Measurements from ENCODE around the gene PGC.
A peak's percentile ranks its signal among the peaks of the same experiment; 100 is the strongest.

Gene PGC

DNA sequence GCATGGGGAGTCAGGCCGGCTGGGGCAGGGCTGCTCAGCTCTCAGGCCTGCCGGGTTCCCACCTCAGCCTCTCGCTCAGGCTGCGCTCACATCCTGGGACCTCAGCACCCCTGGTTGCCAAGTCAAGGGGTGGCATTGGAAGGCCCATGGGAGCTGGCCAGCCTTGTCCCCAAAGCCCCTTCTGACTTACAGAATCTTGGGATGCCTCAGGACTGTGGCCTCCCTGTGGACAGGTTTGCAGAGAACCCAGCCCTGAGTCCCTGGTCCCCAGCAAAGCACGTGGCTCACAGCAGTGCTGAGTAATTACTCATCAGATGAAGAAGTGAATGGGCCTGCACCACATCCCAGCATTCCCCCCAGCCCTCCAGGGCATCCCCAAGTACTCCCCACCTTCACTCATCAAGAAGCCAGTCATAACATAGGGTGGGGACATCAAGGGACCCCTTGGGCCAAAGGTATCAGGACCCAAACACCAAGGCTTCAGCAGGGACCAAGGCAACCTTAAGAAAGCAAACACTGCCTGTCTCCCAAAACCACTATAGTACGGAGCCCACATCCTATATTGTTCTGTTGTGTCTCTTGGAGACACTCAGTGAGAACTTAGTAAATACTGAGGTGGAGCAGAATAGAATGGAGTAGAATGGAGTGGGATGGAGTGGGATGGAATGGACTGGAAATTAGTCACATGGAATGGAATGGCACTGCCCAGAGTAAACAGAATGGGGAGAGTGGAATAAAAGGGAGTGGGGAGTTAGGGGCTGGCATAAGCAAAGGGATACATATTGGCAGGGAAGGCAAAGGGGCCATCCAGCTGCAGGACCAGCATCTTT is 3.6 kb downstream of the PGC start:
- no peak for DNase-seq

DNA sequence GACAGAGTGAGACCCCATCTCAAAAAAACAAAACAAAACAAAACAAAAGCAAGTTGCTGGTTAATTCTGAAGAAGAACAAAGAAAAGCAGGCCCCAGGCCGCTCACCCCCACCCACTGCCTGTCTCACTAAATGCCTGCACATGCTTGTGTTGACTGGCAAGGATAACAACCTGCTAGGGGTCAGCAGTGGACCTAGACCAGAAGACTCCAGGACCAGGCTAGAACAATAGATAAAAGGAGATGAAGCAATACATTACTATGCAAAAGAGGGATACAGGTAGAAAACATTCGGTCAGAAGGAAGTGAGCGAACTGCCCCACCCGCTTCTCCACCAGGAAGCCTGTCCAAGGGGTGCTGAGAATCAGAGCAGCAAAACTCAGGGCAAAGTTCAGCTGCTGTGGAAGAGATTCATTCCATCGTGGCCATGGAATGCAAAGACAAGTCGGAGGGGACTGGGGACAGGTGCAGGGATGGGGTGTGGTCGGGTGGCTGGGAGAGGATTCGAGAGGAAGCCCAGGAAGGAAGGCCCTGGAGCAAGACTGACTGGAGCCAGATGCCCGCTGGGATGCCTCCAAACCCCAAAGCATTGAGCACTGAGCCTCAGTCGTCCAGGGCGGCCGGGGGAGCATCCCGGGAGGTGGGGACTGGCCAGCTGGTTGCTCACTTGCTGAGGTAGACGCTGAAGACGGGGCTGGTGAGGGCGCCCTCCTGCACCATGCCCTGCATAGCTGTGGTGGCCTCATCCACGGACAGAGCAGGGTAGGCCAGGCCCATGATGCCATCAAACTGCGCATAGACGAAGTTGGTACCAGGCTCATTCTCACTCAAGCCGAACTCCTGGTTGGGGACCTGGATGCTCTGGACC is 5.3 kb downstream of the PGC start:
- DNase-seq = no peak

DNA sequence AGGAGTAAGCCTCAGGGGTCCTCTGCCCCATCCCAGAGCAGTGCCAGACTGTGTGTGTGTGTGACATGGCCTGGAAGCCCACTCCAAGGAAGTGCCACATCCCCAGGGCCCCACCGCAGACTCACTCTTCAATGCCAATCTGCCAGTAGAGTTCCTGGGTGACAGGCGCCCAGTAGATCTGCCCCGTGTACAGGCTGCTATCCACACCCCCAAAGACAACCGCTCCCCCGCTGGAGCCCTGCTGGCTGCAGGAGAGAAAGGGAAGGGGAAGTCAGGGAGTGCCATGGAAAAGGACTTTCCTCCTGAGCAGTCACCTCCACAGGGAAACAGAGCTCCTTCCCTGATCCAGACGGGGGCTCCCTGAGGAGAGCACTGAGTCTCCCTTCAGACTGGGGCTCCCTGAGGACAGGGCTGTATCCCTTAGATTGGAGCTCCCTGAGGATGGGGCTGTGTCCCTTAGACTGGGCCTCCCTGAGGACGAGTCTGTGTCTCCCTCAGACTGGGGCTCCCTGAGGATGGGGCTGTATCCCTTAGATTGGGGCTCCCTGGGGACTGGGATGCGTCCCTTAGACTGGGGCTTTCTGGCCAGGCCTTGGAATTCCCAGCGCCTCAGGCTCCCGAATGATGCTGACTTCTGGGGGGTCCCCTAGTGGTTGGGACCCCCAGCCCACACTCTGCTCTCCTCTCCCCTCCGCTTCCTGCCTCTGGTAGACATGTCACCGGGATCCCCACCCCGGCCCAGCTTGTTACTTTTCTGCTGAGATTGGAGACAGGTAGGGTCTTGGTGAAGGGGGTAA is 6.6 kb downstream of the PGC start:
- DNase-seq = no peak

DNA sequence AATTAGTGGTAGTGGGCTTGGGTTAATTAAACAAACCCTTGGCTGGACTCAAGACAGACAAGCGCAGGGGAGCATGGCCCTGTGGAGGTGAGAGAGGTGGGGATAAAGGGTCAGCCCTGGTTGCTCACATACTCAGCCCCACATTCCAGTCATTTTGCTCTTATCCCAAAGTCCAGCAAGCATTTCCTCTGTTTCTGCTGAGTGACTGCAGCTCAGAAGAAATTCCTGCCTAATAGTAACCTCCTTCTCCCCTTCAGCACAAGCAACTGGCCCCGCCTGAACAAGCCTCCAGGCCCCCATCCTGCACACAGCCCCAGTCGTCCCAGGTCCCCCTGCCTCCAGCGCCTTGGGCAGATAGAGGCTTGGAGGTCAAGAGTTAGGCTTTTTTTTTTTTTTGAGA is 8.2 kb downstream of the PGC start:
- DNase-seq = no peak

DNA sequence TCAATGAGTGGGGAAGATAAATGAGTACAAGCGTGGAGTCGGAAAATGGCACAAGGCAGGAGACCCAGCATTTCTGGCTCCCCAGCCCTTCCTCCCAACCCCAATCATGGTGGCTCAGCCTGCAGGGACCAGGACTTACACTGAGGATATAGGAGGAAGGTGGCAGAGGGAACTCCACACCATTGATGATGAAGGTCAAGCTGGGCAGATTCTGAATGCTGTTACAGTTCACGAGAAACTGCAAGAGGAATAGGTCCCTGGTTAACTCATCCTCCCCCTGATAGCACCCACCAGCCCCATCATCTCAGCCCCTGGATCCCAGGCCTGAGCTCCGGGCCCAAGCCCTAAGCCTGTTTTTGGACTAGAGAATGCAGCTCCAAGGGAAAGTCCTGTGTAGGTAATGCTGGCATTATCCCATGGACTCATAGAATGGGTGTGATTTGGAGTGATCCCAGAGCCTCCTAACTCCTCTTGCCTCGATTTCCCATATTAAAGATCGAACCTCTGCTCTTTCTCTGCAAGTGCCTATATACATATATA is 9.5 kb downstream of the PGC start:
- DNase-seq = no peak

DNA sequence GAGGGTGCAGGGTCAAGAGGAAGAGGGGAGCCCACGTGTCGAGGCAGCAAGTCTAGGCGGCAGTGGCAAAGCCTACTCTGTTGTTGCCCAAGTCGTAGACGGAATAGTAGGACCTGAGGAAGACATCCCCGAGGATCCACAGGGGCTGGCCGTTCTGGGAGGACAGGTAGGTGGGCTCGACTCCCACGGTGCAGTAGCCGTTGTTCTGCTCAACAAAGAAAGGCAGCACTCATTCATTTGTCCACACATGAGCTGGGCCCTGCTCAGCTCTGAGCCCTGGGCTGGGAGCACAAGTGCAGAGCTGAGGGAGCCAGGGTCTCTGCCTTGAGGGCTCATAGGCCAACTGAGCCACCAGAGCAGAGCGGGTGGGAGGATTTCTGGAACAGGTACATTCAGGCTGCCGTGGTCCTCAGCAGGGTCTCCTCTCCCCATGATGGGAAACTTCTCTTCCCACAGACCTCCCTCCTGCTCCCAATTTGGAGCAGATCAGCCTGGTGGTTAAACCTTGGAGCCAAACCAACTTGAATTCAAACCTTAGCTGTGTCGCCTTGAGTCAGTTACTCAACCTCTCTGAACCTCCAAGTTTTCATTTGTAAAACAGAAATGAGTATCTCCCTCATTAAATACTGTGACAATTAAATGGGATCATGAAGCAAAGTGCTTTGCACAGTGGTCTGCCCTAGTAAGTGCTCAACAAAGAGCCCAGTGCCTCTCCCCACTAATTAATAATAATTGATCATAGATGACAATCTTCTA is 10.2 kb downstream of the PGC start:
- no peak for DNase-seq

DNA sequence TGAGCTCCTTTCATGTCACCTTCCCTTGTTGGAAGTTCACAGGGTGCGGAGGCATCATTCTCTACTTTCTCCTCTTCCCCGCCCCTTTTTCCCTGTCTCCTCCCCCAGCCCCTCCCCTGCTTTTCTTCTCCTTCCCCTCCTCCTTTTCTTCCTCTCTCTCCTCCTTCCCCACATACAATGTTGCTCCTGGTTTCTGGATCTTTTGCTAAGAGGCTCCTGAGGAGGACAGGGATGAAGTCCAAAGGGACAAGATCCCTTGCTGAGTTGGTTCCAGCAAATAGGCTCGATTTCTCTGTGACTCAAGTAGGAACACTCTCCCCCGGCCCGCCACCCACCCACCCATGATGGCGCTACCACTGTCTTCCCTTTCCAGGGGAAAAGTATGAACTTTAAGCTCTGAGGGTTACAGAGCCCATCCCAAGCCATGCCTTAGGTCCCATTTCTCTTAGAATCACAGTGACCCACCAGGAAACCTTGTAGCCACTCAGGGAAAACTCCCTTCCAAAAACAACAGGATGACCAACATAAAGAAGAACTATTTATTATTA is 10.9 kb downstream of the PGC start:
- no peak for DNase-seq

- peak; percentile 95 for DNase-seq
Observed at GRCh38 chr6:41735427-41736185, 11.6 kb downstream of the PGC start, which contains the start of gene TFEB. TFEB (minus strand) TSS chr6:41735608; CDS start chr6:41691213, 44,395 bp downstream.

DNA sequence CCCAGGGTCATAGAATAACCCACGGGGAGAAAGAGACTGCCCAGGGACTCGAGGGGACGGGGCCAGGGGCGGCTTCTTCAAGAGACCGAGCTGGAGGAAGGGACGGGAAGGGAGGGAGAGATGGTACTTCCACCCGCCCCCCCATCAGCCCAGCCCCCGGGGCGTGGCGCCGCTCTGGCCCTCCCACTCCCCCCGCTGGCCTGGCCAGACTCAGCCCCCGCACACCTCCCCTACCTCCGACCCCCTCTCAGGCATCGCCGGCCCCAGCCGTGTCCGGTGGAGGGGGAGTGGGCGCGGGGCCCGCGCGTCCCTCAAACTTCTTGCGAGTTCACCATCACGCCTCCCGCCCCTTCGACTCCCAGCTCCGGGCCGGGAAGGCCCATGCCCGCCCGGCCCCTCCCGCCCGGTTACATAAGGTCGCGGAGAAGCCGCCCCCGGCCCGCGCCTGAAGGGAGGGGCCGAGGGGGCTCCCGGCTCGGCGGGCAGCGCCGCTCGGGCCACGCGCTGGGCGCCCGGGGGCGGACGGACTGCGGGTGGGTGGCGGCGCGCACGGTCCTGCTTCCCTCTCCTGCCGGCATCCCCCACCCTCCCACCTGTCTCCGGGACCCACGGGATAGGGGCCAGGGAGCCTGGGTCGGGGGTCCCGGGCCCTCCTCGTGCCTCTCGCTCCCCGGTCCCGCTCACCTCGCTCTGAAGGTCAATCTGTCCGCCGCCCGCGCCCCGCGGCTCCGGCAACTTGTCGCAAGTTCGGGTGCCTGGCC is 12.4 kb downstream of the PGC start:
- DNase-seq = peak; percentile 83

GRCh38 chr6:41733707-41734665 is 13.2 kb downstream of the PGC start:
- DNase-seq = peak; percentile 81

GRCh38 chr6:41733360-41733706 is 13.9 kb downstream of the PGC start:
- DNase-seq = no peak

GRCh38 chr6:41732591-41733359 is 14.4 kb downstream of the PGC start:
- DNase-seq = peak; percentile 56

GRCh38 chr6:41732149-41732548 is 15.0 kb downstream of the PGC start:
- DNase-seq = no peak

- DNase-seq = no peak
Observed at GRCh38 chr6:41731561-41732086, 15.6 kb downstream of the PGC start.

GRCh38 chr6:41730531-41731436 is 16.4 kb downstream of the PGC start:
- DNase-seq = no peak

GRCh38 chr6:41729624-41730023 is 17.6 kb downstream of the PGC start:
- no peak for DNase-seq

GRCh38 chr6:41728954-41729353 is 18.2 kb downstream of the PGC start:
- DNase-seq = no peak

All from CD4-positive, alpha-beta T cell treated with Interleukin-6 for 4 hours (primary cell).